Measurements from ENCODE around the gene IMPACT. TPM values are rescaled to one million over a fixed set of nuclear protein-coding genes. Genes with fewer than 3 reads are reported as not detected.

The IMPACT gene
- total RNA-seq, 1 donor: 35.4 TPM

DNA sequence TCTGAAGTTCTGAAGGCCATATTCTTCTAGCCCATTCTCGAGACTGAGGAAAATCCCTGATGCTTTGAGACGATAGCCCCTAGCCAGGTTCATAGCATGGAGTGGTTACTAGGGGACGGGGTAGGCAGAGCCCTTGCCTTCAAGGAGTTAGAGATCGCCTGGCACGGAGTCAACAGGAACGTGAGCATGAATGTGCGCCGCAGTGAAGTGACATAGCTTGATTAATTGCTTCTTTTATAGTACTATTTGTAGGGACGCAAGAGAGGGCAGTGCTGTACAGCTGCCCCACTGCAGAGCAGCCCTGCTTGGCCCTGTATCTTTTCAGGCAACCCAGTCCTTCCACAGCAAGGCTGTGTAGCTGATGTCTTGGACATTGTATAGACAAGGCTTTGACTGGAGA lies 60.2 kb downstream of the IMPACT start:
- no peak for DNase-seq (ENCODE audit: low read depth)
- TF ChIP-seq, protein P1, sequence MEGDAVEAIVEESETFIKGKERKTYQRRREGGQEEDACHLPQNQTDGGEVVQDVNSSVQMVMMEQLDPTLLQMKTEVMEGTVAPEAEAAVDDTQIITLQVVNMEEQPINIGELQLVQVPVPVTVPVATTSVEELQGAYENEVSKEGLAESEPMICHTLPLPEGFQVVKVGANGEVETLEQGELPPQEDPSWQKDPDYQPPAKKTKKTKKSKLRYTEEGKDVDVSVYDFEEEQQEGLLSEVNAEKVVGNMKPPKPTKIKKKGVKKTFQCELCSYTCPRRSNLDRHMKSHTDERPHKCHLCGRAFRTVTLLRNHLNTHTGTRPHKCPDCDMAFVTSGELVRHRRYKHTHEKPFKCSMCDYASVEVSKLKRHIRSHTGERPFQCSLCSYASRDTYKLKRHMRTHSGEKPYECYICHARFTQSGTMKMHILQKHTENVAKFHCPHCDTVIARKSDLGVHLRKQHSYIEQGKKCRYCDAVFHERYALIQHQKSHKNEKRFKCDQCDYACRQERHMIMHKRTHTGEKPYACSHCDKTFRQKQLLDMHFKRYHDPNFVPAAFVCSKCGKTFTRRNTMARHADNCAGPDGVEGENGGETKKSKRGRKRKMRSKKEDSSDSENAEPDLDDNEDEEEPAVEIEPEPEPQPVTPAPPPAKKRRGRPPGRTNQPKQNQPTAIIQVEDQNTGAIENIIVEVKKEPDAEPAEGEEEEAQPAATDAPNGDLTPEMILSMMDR (IDR thresholded peaks at IDR 0.05; ENCODE audit: insufficient read depth, low read depth, low read length): no peak
- H3K4me3 ChIP-seq (ENCODE audit: low read depth, low read length): no peak overlapping the region

DNA sequence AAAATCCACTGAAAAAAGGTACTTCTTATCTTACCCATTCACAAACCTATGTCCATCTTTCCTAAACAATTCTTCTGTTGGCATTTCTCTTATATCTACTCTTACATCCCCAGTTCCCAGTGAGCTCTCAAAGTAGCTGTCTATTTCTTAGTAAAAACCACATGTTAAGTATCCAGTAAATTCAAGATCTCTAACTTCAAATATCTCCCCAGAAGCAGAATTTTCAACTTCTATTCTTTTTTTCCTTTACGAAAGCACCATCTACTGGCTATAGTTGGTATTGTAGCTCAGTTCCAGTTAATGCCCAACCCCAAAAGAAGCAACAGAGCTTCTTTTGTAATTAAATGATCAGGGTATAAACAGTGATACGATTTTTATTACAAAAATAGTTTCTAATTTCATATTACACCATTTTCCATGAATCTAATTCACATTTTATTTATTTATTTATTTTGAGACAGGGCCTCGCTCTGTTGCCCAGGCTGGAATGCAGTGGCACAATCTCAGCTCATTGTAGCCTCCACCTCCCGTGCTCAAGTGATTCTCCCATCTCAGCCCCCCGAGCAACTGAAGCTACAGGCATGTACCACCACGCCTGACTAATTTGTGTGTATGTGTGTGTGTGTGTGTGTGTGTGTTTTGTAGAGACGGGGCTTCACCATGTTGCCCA lies 62.5 kb downstream of the IMPACT start:
- H3K4me3 ChIP-seq (ENCODE audit: low read depth, low read length): no peak overlapping the region
- TF ChIP-seq, protein P1 (IDR thresholded peaks at IDR 0.05; ENCODE audit: insufficient read depth, low read depth, low read length): peak; percentile 82
- DNase-seq (ENCODE audit: low read depth): peak; percentile 41

GRCh38 chr18:24490539-24490938 lies 64.1 kb downstream of the IMPACT start:
- DNase-seq (ENCODE audit: low read depth): no peak
- no peak overlapping the region for H3K4me3 ChIP-seq (ENCODE audit: low read depth, low read length)
- TF ChIP-seq, protein P1 (IDR thresholded peaks at IDR 0.05; ENCODE audit: insufficient read depth, low read depth, low read length): no peak

DNA sequence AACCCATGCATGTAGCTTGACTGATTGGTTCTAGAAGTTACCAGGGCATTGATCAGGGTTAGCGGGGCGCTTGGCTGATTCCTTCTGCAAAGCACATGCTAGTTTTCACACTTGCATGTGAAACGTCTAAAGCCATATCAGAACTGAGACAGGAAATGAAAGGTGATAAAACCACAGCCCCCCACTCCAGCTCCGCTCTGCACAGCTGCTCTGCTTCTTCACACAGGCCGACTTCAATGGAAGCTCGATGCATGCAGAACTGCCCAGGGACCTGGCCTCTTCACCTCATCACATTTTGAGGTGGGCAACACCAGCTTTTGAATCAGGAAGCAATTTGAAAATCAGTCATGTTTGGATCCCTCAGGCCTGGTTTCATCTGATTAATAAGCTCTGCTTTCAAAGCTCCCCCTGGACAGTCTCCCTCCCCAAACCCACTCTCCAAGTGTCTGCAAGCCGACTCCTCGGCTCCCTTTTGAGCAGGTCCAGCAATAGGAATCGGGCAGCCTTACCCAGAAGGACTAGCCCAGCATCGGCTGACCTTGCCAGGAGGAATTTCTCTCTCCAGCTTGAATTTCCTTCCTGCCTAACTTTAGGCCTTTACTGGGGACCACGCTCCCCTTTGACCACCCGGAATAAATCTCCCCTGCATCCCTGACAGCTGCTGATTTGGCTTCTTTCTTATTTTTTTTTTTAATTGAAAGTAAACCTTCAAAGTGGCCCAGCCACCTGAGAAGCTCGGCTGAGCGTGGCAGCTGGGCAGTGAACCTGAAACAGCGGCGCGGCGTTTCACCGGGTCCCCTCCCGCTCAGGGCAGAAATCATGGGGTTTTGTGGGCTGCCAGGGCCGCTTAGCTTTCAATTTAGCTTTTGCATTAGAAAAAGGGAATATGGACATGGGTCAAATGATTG lies 65.7 kb downstream of the IMPACT start:
- TF ChIP-seq, protein P1 (IDR thresholded peaks at IDR 0.05; ENCODE audit: insufficient read depth, low read depth, low read length): no peak
- DNase-seq (ENCODE audit: low read depth): no peak
- H3K4me3 ChIP-seq (ENCODE audit: low read depth, low read length): no peak overlapping the region

GRCh38 chr18:24494586-24494985 lies 68.1 kb downstream of the IMPACT start:
- DNase-seq (ENCODE audit: low read depth): no peak
- TF ChIP-seq, protein P1 (IDR thresholded peaks at IDR 0.05; ENCODE audit: insufficient read depth, low read depth, low read length): no peak
- no peak overlapping the region for H3K4me3 ChIP-seq (ENCODE audit: low read depth, low read length)

DNA sequence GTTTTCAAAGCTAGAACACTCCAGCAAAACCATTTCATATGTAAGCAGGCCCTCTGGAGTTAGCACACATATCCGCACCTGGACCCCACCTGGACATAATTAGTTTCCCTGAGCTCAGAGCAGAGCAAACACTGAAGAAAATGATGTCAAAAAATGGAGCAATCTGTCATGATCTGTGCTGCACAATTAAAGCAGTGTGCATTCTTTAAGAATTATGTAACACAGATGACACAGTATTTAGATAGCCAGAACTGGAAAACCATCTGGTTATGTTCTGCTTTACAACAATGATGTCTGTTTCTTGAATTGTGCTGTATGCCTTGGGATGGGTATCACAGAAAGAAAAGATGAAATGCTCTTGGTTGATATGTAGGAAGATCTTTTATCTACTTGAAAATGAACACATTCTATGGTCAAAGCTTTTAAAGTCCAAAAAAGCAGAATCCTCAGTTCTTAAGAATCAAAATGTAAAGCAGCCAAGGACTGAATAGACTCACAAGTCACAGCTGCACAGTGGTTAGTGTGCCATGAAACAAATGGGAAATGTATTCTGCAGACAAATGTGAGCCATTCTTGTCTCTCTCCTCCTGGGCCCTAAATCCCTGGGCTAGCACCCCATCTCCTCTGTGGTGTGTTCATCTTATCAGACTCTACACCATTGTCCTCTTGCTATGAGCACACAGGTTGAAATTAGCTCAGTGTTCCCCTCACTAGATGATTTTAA lies 70.7 kb downstream of the IMPACT start:
- TF ChIP-seq, protein P1 (IDR thresholded peaks at IDR 0.05; ENCODE audit: insufficient read depth, low read depth, low read length): no peak
- no peak overlapping the region for H3K4me3 ChIP-seq (ENCODE audit: low read depth, low read length)
- peak; percentile 33 for DNase-seq (ENCODE audit: low read depth)
